Measurements from ENCODE around the gene C4orf50.

C4orf50 gene

DNA sequence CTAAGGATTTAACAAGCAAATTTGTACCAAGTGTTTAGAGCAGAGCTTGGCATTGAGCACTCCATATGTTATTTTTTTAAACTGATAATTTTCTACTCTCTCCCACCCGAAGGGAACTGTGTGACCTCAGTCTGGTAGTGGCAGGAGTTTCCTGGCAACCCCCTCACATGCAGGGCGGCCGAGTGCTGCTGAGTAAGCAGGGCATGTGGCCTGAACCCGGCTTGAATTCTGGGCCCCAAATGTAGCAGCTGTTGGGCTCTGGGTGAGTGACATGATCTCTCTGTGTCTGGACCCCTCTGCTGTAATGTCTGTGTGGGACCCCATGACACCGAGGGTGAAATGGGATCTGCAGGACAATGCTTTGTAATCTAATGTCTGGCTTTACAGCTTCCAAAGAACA is 13.6 kb upstream of the C4orf50 start:
- ATAC-seq (ENCODE audit: insufficient read depth, low read depth) (no peak), DNase-seq (no peak)
- TF ChIP-seq, protein P1, sequence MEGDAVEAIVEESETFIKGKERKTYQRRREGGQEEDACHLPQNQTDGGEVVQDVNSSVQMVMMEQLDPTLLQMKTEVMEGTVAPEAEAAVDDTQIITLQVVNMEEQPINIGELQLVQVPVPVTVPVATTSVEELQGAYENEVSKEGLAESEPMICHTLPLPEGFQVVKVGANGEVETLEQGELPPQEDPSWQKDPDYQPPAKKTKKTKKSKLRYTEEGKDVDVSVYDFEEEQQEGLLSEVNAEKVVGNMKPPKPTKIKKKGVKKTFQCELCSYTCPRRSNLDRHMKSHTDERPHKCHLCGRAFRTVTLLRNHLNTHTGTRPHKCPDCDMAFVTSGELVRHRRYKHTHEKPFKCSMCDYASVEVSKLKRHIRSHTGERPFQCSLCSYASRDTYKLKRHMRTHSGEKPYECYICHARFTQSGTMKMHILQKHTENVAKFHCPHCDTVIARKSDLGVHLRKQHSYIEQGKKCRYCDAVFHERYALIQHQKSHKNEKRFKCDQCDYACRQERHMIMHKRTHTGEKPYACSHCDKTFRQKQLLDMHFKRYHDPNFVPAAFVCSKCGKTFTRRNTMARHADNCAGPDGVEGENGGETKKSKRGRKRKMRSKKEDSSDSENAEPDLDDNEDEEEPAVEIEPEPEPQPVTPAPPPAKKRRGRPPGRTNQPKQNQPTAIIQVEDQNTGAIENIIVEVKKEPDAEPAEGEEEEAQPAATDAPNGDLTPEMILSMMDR (IDR thresholded peaks at IDR 0.05; ENCODE audit: borderline replicate concordance, extremely low read depth, low read length, poor library complexity, severe bottlenecking) = no peak
- TF ChIP-seq EZH2 (IDR thresholded peaks at IDR 0.05; ENCODE audit: borderline replicate concordance, low read depth, low read length, severe bottlenecking) = no peak
- Histone ChIP-seq H2AFZ (ENCODE audit: low read depth, low read length) (no peak overlapping the region), H3K9me3 (ENCODE audit: insufficient read depth, low read length, severe bottlenecking) (no peaks in the 10 kb centered on the region), H3K36me3 (ENCODE audit: insufficient read depth, low read length) (no peaks in the 10 kb centered on the region), H3K4me1 (ENCODE audit: insufficient read depth, low read length) (no peaks in the 10 kb centered on the region), H3K4me2 (ENCODE audit: insufficient read depth, low read length) (no peak overlapping the region), H4K20me1 (ENCODE audit: insufficient read depth, low read length) (no peaks in the 10 kb centered on the region; the same call in 1 of the 2 replicates), H3K27me3 (ENCODE audit: insufficient read depth, low read length, poor library complexity) (peaks cover 5% of the 10 kb centered on the region), H3K79me2 (ENCODE audit: insufficient read depth, low read length) (no peaks in the 10 kb centered on the region), H3K27ac (ENCODE audit: low read length) (no peak overlapping the region), H3K4me3 (ENCODE audit: low read depth in 1 of 2, low read length in 2 of 2) (no peak overlapping the region), H3K9ac (ENCODE audit: low read depth, low read length) (no peak overlapping the region)

DNA sequence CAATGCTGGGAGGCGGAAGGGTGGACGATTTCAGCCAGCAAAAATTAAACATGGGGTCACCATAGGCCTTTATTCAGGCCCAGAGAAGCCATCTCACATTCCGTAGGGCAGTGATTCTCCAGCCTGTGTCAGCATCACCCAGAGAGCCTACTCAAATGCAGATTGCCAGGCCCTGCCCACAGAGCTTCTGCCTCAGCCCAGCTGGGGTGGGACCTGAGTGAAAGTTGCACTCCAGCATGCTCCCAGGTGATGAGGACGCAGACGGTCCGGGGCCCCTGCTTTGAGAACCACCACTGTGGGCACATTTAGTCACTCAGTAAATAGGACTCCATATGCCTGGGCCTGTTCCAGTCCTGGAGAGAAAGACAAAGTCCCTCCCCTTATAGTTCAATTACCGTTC is 12.4 kb upstream of the C4orf50 start:
- no peak for ATAC-seq (ENCODE audit: insufficient read depth, low read depth)

DNA sequence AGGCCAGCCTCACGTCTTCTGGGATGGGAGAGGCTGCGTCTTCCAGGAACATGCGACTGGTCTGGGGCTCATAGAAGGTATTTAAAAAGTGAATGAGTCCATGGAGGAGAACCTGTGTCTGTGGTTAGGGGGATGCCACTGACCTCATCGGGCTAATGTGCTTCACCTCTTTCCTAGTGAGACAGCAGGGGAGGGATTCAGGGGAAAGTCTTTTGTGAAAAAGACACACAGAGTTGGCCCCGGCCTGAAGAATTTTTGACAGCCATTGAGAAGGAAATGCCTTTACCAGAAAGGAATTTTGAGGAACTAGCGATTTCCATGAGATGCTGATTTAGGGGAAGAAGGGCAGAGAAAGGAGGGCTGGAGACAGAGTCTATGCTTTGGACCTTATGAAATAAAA is 11.0 kb upstream of the C4orf50 start:
- Histone ChIP-seq H3K79me2 (ENCODE audit: insufficient read depth, low read length) (no peaks in the 10 kb centered on the region), H3K36me3 (ENCODE audit: insufficient read depth, low read length) (no peaks in the 10 kb centered on the region), H3K27me3 (ENCODE audit: insufficient read depth, low read length, poor library complexity) (peaks cover 5% of the 10 kb centered on the region), H3K9ac (ENCODE audit: low read depth, low read length) (no peak overlapping the region), H3K4me2 (ENCODE audit: insufficient read depth, low read length) (no peak overlapping the region), H4K20me1 (ENCODE audit: insufficient read depth, low read length) (no peaks in the 10 kb centered on the region; the same call in 1 of the 2 replicates), H3K4me3 (ENCODE audit: low read depth in 1 of 2, low read length in 2 of 2) (no peak overlapping the region), H3K4me1 (ENCODE audit: insufficient read depth, low read length) (no peaks in the 10 kb centered on the region), H3K27ac (ENCODE audit: low read length) (no peak overlapping the region), H3K9me3 (ENCODE audit: insufficient read depth, low read length, severe bottlenecking) (no peaks in the 10 kb centered on the region), H2AFZ (ENCODE audit: low read depth, low read length) (no peak overlapping the region)
- TF ChIP-seq EZH2 (IDR thresholded peaks at IDR 0.05; ENCODE audit: borderline replicate concordance, low read depth, low read length, severe bottlenecking) = no peak
- TF ChIP-seq, protein P1 (IDR thresholded peaks at IDR 0.05; ENCODE audit: borderline replicate concordance, extremely low read depth, low read length, poor library complexity, severe bottlenecking) = no peak
- ATAC-seq (ENCODE audit: insufficient read depth, low read depth) (no peak), DNase-seq (no peak)

More for the DNA sequence above, 12.4 kb upstream of the C4orf50 start:
- Histone ChIP-seq H3K4me1 (ENCODE audit: insufficient read depth, low read length) (no peaks in the 10 kb centered on the region), H3K4me3 (ENCODE audit: low read depth in 1 of 2, low read length in 2 of 2) (no peak overlapping the region), H3K79me2 (ENCODE audit: insufficient read depth, low read length) (no peaks in the 10 kb centered on the region), H3K36me3 (ENCODE audit: insufficient read depth, low read length) (no peaks in the 10 kb centered on the region), H2AFZ (ENCODE audit: low read depth, low read length) (no peak overlapping the region), H4K20me1 (ENCODE audit: insufficient read depth, low read length) (no peaks in the 10 kb centered on the region; the same call in 1 of the 2 replicates), H3K9ac (ENCODE audit: low read depth, low read length) (no peak overlapping the region), H3K4me2 (ENCODE audit: insufficient read depth, low read length) (no peak overlapping the region), H3K9me3 (ENCODE audit: insufficient read depth, low read length, severe bottlenecking) (no peaks in the 10 kb centered on the region), H3K27ac (ENCODE audit: low read length) (no peak overlapping the region), H3K27me3 (ENCODE audit: insufficient read depth, low read length, poor library complexity) (peaks cover 5% of the 10 kb centered on the region)
- TF ChIP-seq, protein P1 (IDR thresholded peaks at IDR 0.05; ENCODE audit: borderline replicate concordance, extremely low read depth, low read length, poor library complexity, severe bottlenecking) = no peak
- TF ChIP-seq EZH2 (IDR thresholded peaks at IDR 0.05; ENCODE audit: borderline replicate concordance, low read depth, low read length, severe bottlenecking) = no peak
- no peak for DNase-seq

DNA sequence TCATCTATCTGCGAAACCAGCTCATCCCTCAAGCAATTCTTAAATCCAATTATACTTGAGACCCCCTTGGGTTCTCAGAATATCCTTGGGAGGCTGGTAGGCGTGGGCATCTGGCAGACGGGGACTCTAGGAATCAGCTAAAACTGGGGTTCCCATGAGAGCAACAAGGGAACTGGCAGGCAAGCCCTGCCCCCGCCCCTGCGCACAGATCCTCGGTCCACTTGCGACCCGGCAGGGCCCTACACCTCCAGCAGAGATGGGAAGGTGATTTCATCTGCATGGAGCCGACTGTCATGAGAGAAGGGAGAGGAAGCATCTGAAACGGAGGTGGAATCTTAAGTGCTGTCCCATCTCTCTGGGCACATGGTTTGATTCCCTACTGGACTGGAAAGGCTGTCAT is 9.9 kb upstream of the C4orf50 start:
- Histone ChIP-seq H3K27ac (ENCODE audit: low read length) (no peak overlapping the region), H3K9ac (ENCODE audit: low read depth, low read length) (no peak overlapping the region), H4K20me1 (ENCODE audit: insufficient read depth, low read length) (no peaks in the 10 kb centered on the region; the same call in 1 of the 2 replicates), H3K27me3 (ENCODE audit: insufficient read depth, low read length, poor library complexity) (peaks cover 5% of the 10 kb centered on the region), H3K9me3 (ENCODE audit: insufficient read depth, low read length, severe bottlenecking) (no peaks in the 10 kb centered on the region), H3K4me2 (ENCODE audit: insufficient read depth, low read length) (no peak overlapping the region), H3K4me1 (ENCODE audit: insufficient read depth, low read length) (no peaks in the 10 kb centered on the region), H3K79me2 (ENCODE audit: insufficient read depth, low read length) (no peaks in the 10 kb centered on the region), H3K4me3 (ENCODE audit: low read depth in 1 of 2, low read length in 2 of 2) (no peak overlapping the region), H3K36me3 (ENCODE audit: insufficient read depth, low read length) (no peaks in the 10 kb centered on the region), H2AFZ (ENCODE audit: low read depth, low read length) (no peak overlapping the region)
- ATAC-seq (ENCODE audit: insufficient read depth, low read depth) = no peak
- DNase-seq = no peak
- TF ChIP-seq EZH2 (IDR thresholded peaks at IDR 0.05; ENCODE audit: borderline replicate concordance, low read depth, low read length, severe bottlenecking) = no peak
- TF ChIP-seq, protein P1 (IDR thresholded peaks at IDR 0.05; ENCODE audit: borderline replicate concordance, extremely low read depth, low read length, poor library complexity, severe bottlenecking) = no peak

Measured in DND-41 (cell line).